ENCODE results near the gene KAZN. TPM values are rescaled to one million over a fixed set of nuclear protein-coding genes. Genes with fewer than 3 reads are reported as not detected.

The KAZN gene
- polyA plus RNA-seq, 1 of the 3 experiments (the other 2 are of a cell fraction) = 6.8 TPM

DNA sequence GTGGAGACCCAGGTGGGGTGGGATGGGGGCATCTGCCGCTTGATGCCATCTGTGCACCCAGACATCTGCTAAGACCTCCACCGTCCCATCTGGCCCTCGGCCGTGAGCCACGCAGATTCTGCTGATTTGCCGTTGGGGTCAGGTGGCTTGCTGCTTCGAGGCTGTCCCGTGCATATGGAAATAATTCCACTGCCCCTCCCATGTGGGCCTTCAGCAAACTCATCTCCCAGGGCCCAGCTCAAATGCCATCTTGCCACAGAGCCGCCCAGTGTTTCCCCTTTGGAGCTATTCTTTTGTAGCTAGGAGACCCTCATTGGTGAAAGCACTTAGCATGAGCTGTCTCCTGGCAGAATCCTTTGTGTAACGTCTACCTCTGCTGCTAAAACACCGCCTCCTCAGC, 99.8 kb downstream of the KAZN start:
- no peaks in the 10 kb centered on the region for H4K20me1 ChIP-seq (ENCODE audit: insufficient read depth)
- no peak overlapping the region for H3K4me2 ChIP-seq
- WGBS (ENCODE audit: low lambda C conversion rate) = 35% methylated on average over 11 of the region's 11 CpGs
- H3K9me3 ChIP-seq = no peaks in the 10 kb centered on the region
- ChIA-PET POLR2A (no interaction called here), CTCF (interaction anchor here (0.7 kb wide), 1 partner anchor 349 kb away, joined by 3 read pairs; no protein-coding TSS in a partner anchor)
- no peak overlapping the region for H2AFZ ChIP-seq (ENCODE audit: low read depth)
- peak; percentile 46 for DNase-seq
- no peaks in the 10 kb centered on the region for H3K79me2 ChIP-seq (ENCODE audit: insufficient read depth)
- H3K4me1 ChIP-seq (ENCODE audit: control insufficient read depth in 1 of 2, insufficient read depth in 2 of 2, low read depth in 1 of 2, low read length in 1 of 2) = peaks cover 0 to 2% of the 10 kb centered on the region in 2 experiments; a peak in 1 of 4 replicates
- no peak overlapping the region for H3K27ac ChIP-seq (ENCODE audit: low read depth in 2 of 2, low read length in 1 of 2)
- no peaks in the 10 kb centered on the region for H3K9me2 ChIP-seq
- H3K36me3 ChIP-seq (replicated peaks in 1 of 2; ENCODE audit: control insufficient read depth in 1 of 2, insufficient read depth in 2 of 2, low read length in 1 of 2) = no peaks in the 10 kb centered on the region
- H3K4me3 ChIP-seq (ENCODE audit: low read depth in 2 of 2, low read length in 1 of 2) = no peak overlapping the region
- H3K27me3 ChIP-seq (ENCODE audit: insufficient read depth) = no peaks in the 10 kb centered on the region
- H3K9ac ChIP-seq = no peak overlapping the region
- no peaks in the 10 kb centered on the region for H3F3A ChIP-seq (replicated peaks; ENCODE audit: insufficient read depth)
- TF ChIP-seq GATA2 (CRISPR knock-in tag; IDR thresholded peaks at IDR 0.05) = 0 out of 2 replicates have a peak, but pooled peaks have one; percentile 25
- no peak for TF ChIP-seq RXRA (IDR thresholded peaks at IDR 0.05; ENCODE audit: borderline replicate concordance, low read depth)

DNA sequence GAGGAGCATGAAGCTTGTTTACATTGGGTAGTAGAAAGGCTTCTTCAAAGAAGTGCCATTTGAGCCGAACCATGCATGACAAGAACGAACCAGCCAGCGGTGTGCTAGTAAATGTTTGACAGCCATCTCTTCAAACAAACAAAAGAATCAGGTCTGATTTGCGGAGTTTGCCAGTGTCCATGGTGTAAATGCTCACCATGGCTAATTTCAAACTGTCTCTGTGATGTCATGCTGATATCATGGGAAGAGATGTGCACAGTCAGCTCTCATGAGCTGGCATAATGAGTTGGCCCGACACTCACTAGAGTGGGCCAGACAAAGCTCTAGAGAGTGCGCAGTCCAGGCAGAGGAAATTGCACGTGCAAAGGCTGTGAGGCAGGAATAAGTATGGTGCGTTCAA, 101.1 kb downstream of the KAZN start:
- H3K9me2 ChIP-seq = no peaks in the 10 kb centered on the region
- TF ChIP-seq TEAD4 (IDR thresholded peaks at IDR 0.05; ENCODE audit: borderline replicate concordance, insufficient read depth) (no peak), FOXM1 (IDR thresholded peaks at IDR 0.05; ENCODE audit: low read depth) (no peak), JUND (IDR thresholded peaks at IDR 0.05) (no peak), ELF1 (IDR thresholded peaks at IDR 0.05) (no peak), RAD21 (IDR thresholded peaks at IDR 0.05; ENCODE audit: low read length) (no peak), EP300 (IDR thresholded peaks at IDR 0.05; ENCODE audit: borderline replicate concordance in 1 of 2, low read depth in 1 of 2, low read length in 1 of 2) (no peak), RCOR1 (IDR thresholded peaks at IDR 0.05; ENCODE audit: low read length) (no peak), GABPA (IDR thresholded peaks at IDR 0.05; ENCODE audit: low read depth) (no peak), NFIC (IDR thresholded peaks at IDR 0.05; ENCODE audit: borderline replicate concordance) (no peak), RFX5 (IDR thresholded peaks at IDR 0.05; ENCODE audit: low read length) (no peak), MXI1 (IDR thresholded peaks at IDR 0.05; ENCODE audit: low read depth, low read length) (no peak), EZH2phosphoT487 (IDR thresholded peaks at IDR 0.05; ENCODE audit: borderline replicate concordance, low read depth) (no peak)
- TF ChIP-seq, protein P1, sequence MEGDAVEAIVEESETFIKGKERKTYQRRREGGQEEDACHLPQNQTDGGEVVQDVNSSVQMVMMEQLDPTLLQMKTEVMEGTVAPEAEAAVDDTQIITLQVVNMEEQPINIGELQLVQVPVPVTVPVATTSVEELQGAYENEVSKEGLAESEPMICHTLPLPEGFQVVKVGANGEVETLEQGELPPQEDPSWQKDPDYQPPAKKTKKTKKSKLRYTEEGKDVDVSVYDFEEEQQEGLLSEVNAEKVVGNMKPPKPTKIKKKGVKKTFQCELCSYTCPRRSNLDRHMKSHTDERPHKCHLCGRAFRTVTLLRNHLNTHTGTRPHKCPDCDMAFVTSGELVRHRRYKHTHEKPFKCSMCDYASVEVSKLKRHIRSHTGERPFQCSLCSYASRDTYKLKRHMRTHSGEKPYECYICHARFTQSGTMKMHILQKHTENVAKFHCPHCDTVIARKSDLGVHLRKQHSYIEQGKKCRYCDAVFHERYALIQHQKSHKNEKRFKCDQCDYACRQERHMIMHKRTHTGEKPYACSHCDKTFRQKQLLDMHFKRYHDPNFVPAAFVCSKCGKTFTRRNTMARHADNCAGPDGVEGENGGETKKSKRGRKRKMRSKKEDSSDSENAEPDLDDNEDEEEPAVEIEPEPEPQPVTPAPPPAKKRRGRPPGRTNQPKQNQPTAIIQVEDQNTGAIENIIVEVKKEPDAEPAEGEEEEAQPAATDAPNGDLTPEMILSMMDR (IDR thresholded peaks at IDR 0.05) = no peak
- TF ChIP-seq, protein P2, sequence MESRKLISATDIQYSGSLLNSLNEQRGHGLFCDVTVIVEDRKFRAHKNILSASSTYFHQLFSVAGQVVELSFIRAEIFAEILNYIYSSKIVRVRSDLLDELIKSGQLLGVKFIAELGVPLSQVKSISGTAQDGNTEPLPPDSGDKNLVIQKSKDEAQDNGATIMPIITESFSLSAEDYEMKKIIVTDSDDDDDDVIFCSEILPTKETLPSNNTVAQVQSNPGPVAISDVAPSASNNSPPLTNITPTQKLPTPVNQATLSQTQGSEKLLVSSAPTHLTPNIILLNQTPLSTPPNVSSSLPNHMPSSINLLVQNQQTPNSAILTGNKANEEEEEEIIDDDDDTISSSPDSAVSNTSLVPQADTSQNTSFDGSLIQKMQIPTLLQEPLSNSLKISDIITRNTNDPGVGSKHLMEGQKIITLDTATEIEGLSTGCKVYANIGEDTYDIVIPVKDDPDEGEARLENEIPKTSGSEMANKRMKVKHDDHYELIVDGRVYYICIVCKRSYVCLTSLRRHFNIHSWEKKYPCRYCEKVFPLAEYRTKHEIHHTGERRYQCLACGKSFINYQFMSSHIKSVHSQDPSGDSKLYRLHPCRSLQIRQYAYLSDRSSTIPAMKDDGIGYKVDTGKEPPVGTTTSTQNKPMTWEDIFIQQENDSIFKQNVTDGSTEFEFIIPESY (IDR thresholded peaks at IDR 0.05; ENCODE audit: borderline replicate concordance, low read depth) = no peak
- TF ChIP-seq, protein P3, sequence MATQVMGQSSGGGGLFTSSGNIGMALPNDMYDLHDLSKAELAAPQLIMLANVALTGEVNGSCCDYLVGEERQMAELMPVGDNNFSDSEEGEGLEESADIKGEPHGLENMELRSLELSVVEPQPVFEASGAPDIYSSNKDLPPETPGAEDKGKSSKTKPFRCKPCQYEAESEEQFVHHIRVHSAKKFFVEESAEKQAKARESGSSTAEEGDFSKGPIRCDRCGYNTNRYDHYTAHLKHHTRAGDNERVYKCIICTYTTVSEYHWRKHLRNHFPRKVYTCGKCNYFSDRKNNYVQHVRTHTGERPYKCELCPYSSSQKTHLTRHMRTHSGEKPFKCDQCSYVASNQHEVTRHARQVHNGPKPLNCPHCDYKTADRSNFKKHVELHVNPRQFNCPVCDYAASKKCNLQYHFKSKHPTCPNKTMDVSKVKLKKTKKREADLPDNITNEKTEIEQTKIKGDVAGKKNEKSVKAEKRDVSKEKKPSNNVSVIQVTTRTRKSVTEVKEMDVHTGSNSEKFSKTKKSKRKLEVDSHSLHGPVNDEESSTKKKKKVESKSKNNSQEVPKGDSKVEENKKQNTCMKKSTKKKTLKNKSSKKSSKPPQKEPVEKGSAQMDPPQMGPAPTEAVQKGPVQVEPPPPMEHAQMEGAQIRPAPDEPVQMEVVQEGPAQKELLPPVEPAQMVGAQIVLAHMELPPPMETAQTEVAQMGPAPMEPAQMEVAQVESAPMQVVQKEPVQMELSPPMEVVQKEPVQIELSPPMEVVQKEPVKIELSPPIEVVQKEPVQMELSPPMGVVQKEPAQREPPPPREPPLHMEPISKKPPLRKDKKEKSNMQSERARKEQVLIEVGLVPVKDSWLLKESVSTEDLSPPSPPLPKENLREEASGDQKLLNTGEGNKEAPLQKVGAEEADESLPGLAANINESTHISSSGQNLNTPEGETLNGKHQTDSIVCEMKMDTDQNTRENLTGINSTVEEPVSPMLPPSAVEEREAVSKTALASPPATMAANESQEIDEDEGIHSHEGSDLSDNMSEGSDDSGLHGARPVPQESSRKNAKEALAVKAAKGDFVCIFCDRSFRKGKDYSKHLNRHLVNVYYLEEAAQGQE (IDR thresholded peaks at IDR 0.05; ENCODE audit: low read depth, low read length) = no peak
- TF ChIP-seq, protein P4, sequence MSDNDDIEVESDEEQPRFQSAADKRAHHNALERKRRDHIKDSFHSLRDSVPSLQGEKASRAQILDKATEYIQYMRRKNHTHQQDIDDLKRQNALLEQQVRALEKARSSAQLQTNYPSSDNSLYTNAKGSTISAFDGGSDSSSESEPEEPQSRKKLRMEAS (IDR thresholded peaks at IDR 0.05; ENCODE audit: low read depth) = no peak
- ChIA-PET CTCF (no interaction called here), POLR2A (no interaction called here)
- DNase-seq = no peak
- no peaks in the 10 kb centered on the region for H3F3A ChIP-seq (replicated peaks; ENCODE audit: insufficient read depth)
- H3K9me3 ChIP-seq = no peaks in the 10 kb centered on the region
- H3K9ac ChIP-seq = no peak overlapping the region
- no peaks in the 10 kb centered on the region for H4K20me1 ChIP-seq (ENCODE audit: insufficient read depth)
- no peak overlapping the region for H3K27ac ChIP-seq (ENCODE audit: low read depth in 2 of 2, low read length in 1 of 2)
- H3K4me2 ChIP-seq = no peak overlapping the region
- H3K36me3 ChIP-seq (replicated peaks in 1 of 2; ENCODE audit: control insufficient read depth in 1 of 2, insufficient read depth in 2 of 2, low read length in 1 of 2) = no peaks in the 10 kb centered on the region
- H2AFZ ChIP-seq (ENCODE audit: low read depth) = no peak overlapping the region
- peaks cover 0 to 2% of the 10 kb centered on the region in 2 experiments; a peak in 1 of 4 replicates for H3K4me1 ChIP-seq (ENCODE audit: control insufficient read depth in 1 of 2, insufficient read depth in 2 of 2, low read depth in 1 of 2, low read length in 1 of 2)
- 42% methylated on average over 8 of the region's 8 CpGs for WGBS (ENCODE audit: low lambda C conversion rate)
- no peak overlapping the region for H3K4me3 ChIP-seq (ENCODE audit: low read depth in 2 of 2, low read length in 1 of 2)
- no peaks in the 10 kb centered on the region for H3K27me3 ChIP-seq (ENCODE audit: insufficient read depth)
- no peaks in the 10 kb centered on the region for H3K79me2 ChIP-seq (ENCODE audit: insufficient read depth)
